ENCODE measurements around the gene GPR161. TPM values are rescaled to one million over a fixed set of nuclear protein-coding genes. Genes with fewer than 3 reads are reported as not detected.

Gene GPR161
- total RNA-seq, 1 experiment from 2014 or later = 11.8 TPM

DNA sequence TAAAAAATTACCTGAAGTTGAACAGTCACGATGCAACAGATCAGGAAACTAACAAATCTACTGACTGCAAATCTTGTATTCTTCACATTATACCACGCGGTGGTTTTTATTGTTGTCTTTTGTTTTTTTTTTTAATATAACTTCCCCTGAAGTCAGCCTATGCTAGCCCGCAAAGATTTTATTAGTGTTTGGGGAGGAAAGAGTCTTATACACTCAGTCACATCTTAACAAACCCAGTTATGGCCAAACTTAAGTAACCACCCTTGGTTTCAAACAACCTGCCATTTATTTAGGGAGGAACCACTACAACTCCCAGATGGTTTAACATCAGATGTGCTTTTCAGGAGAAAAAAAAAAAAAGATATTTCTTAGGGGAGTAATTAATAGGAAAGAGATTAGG lies 15.2 kb upstream of the GPR161 start:
- H3K4me1 ChIP-seq (ENCODE audit: insufficient read depth, low read length) = no peaks in the 10 kb centered on the region
- H3K4me3 ChIP-seq (ENCODE audit: low read length) = no peak overlapping the region
- no peak for TF ChIP-seq EZH2phosphoT487 (IDR thresholded peaks at IDR 0.05; ENCODE audit: borderline replicate concordance, low read length)
- no peak for TF ChIP-seq CTCF (conservative IDR thresholded peaks at IDR 0.05; ENCODE audit: low read depth, low read length)
- TF ChIP-seq EZH2 (IDR thresholded peaks at IDR 0.05; ENCODE audit: low read length, unreplicated experiment) = no peak
- no peak overlapping the region for H3K27ac ChIP-seq (ENCODE audit: low read length)
- H3K27me3 ChIP-seq (ENCODE audit: low read length) = no peaks in the 10 kb centered on the region
- CTCF ChIA-PET = no interaction called here
- intact Hi-C loops (cut with micrococcal nuclease) = no loop called here
- no peak overlapping the region for H3K4me2 ChIP-seq (ENCODE audit: low read length)
- DNase-seq (no peak), ATAC-seq (peak; percentile 77)
- H3K79me2 ChIP-seq (ENCODE audit: low read length) = no peaks in the 10 kb centered on the region
- no TSS peak for BruUV-seq (replicated peaks)
- H3K9me2 ChIP-seq (replicated peaks; ENCODE audit: low read length) = no peaks in the 10 kb centered on the region
- no peak overlapping the region for H3K9ac ChIP-seq (ENCODE audit: low read length)
- POLR2A ChIA-PET (ENCODE audit: unreplicated experiment) = no interaction called here
- no peaks in the 10 kb centered on the region for H3F3A ChIP-seq (ENCODE audit: low read length, unreplicated experiment)
- H4K20me1 ChIP-seq (ENCODE audit: low read length) = no peaks in the 10 kb centered on the region
- no peaks in the 10 kb centered on the region for H3K9me3 ChIP-seq (ENCODE audit: low read length)
- H2AFZ ChIP-seq (ENCODE audit: low read length) = no peak overlapping the region
- no peaks in the 10 kb centered on the region for H3K36me3 ChIP-seq (ENCODE audit: low read depth, low read length)

DNA sequence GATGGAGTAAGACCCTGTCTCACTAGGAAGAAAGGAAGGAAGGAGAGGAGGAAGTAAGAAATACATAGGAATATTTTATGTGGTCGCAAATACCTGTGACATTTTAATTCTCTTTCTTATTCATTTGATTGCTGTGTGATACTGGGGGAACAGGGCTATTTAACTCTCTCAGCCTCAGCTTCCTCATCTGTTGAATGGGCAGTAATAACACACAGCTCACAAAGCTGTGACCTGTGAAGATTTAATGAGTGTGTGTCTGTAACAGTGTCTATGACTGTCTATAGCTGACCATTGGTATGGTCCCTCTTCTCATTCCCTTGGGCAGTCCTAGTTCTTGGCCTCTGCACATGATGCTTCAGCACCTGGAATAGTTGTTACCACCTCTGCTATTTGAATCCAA lies 13.6 kb upstream of the GPR161 start:
- DNase-seq (no peak), ATAC-seq (no peak)
- no peak overlapping the region for H3K27ac ChIP-seq (ENCODE audit: low read length)
- H3K9me3 ChIP-seq (ENCODE audit: low read length) = no peaks in the 10 kb centered on the region
- intact Hi-C loops (cut with micrococcal nuclease) = no loop called here
- no peaks in the 10 kb centered on the region for H3F3A ChIP-seq (ENCODE audit: low read length, unreplicated experiment)
- H3K79me2 ChIP-seq (ENCODE audit: low read length) = no peaks in the 10 kb centered on the region
- H2AFZ ChIP-seq (ENCODE audit: low read length) = no peak overlapping the region
- no peaks in the 10 kb centered on the region for H4K20me1 ChIP-seq (ENCODE audit: low read length)
- no peaks in the 10 kb centered on the region for H3K9me2 ChIP-seq (replicated peaks; ENCODE audit: low read length)
- BruUV-seq (replicated peaks) = no TSS peak
- ChIA-PET POLR2A (ENCODE audit: unreplicated experiment) (no interaction called here), CTCF (no interaction called here)
- no peaks in the 10 kb centered on the region for H3K4me1 ChIP-seq (ENCODE audit: insufficient read depth, low read length)
- H3K4me2 ChIP-seq (ENCODE audit: low read length) = no peak overlapping the region
- H3K4me3 ChIP-seq (ENCODE audit: low read length) = no peak overlapping the region
- H3K36me3 ChIP-seq (ENCODE audit: low read depth, low read length) = no peaks in the 10 kb centered on the region; the same call in 1 of the 2 replicates
- no peak overlapping the region for H3K9ac ChIP-seq (ENCODE audit: low read length)
- no peak for TF ChIP-seq EZH2phosphoT487 (IDR thresholded peaks at IDR 0.05; ENCODE audit: borderline replicate concordance, low read length)
- no peak for TF ChIP-seq CTCF (conservative IDR thresholded peaks at IDR 0.05; ENCODE audit: low read depth, low read length)
- no peak for TF ChIP-seq EZH2 (IDR thresholded peaks at IDR 0.05; ENCODE audit: low read length, unreplicated experiment)
- H3K27me3 ChIP-seq (ENCODE audit: low read length) = no peaks in the 10 kb centered on the region

GRCh38 chr1:168148916-168149315 lies 12.2 kb upstream of the GPR161 start:
- H3K27ac ChIP-seq (ENCODE audit: low read length) = no peak overlapping the region
- H3K9ac ChIP-seq (ENCODE audit: low read length) = no peak overlapping the region
- no peaks in the 10 kb centered on the region for H3K9me2 ChIP-seq (replicated peaks; ENCODE audit: low read length)
- H4K20me1 ChIP-seq (ENCODE audit: low read length) = no peaks in the 10 kb centered on the region
- intact Hi-C loops (cut with micrococcal nuclease) = loop anchor here (5.0 kb wide), 1 partner anchor 62 kb away; no protein-coding TSS in a partner anchor
- H3K9me3 ChIP-seq (ENCODE audit: low read length) = no peaks in the 10 kb centered on the region
- H3K27me3 ChIP-seq (ENCODE audit: low read length) = no peaks in the 10 kb centered on the region
- DNase-seq = no peak
- no peak for ATAC-seq
- H3K4me3 ChIP-seq (ENCODE audit: low read length) = no peak overlapping the region
- no peak overlapping the region for H2AFZ ChIP-seq (ENCODE audit: low read length)
- H3K79me2 ChIP-seq (ENCODE audit: low read length) = no peaks in the 10 kb centered on the region
- no peak for TF ChIP-seq CTCF (conservative IDR thresholded peaks at IDR 0.05; ENCODE audit: low read depth, low read length)
- no peak for TF ChIP-seq EZH2phosphoT487 (IDR thresholded peaks at IDR 0.05; ENCODE audit: borderline replicate concordance, low read length)
- no peak for TF ChIP-seq EZH2 (IDR thresholded peaks at IDR 0.05; ENCODE audit: low read length, unreplicated experiment)
- no TSS peak for BruUV-seq (replicated peaks)
- no peaks in the 10 kb centered on the region; the same call in 1 of the 2 replicates for H3K36me3 ChIP-seq (ENCODE audit: low read depth, low read length)
- ChIA-PET CTCF (no interaction called here), POLR2A (ENCODE audit: unreplicated experiment) (no interaction called here)
- H3K4me2 ChIP-seq (ENCODE audit: low read length) = no peak overlapping the region
- no peaks in the 10 kb centered on the region for H3K4me1 ChIP-seq (ENCODE audit: insufficient read depth, low read length)
- no peaks in the 10 kb centered on the region for H3F3A ChIP-seq (ENCODE audit: low read length, unreplicated experiment)

All from PC-3 (cell line).